ENCODE measurements around the gene WASHC3. TPM values are rescaled to one million over a fixed set of nuclear protein-coding genes. Genes with fewer than 3 reads are reported as not detected.

WASHC3 gene
- total and polyA plus RNA-seq, 2 experiments from 2014 or later, result 6.6 to 24.6 TPM

DNA sequence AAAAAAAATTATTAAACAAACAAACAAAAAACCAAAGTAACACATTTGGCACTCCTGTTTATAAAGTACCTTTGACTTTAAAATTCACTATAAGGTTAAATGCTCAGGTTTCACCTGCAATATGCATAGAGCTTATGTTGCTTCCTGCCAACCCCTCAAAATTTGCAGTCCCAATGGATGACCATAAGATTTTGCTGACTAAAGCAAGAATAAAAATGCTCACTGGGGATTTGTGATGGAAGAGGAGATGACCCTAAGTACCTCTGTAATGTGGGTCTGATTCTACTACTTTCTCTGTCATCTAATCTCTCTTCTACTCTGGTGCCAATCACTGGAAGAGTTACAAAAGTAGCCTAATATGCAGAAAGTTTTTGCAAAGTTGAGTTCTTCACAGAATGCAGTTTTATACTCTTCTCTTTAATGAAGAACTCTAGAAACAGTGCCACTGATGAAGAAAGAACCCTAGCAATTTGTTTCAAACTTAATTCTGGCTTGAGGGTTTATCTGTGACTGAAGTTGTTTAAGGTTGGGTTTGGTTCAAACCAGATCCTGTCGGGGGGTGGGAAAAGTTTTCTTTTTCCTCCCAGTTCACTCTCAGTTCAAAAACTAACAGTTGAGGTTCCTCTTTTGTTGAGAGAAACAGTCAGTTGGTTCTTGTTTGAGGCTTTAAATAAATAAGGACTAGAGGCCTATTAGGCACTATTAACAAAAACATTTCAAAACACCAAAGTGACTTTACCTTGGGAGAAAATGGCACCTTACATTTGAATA lies 10.9 kb downstream of the WASHC3 start:
- TF ChIP-seq JUNB (IDR thresholded peaks at IDR 0.05; ENCODE audit: unreplicated experiment) (no peak), EZH2 (IDR thresholded peaks at IDR 0.05; ENCODE audit: low read depth, unreplicated experiment) (no peak), STAT1 (IDR thresholded peaks at IDR 0.05; ENCODE audit: unreplicated experiment) (no peak), CREB1 (CRISPR knock-in tag; IDR thresholded peaks at IDR 0.05; ENCODE audit: low read depth) (no peak), NANOG (IDR thresholded peaks at IDR 0.05; ENCODE audit: borderline replicate concordance) (no peak), ZNF331 (CRISPR knock-in tag; IDR thresholded peaks at IDR 0.05; ENCODE audit: low read depth) (no peak), ZNF114 (CRISPR knock-in tag; IDR thresholded peaks at IDR 0.05) (no peak), EZH2phosphoT487 (IDR thresholded peaks at IDR 0.05; ENCODE audit: unreplicated experiment) (no peak), POLR2AphosphoS5 (IDR thresholded peaks at IDR 0.05; ENCODE audit: low read depth) (no peak)
- TF ChIP-seq, protein P1, sequence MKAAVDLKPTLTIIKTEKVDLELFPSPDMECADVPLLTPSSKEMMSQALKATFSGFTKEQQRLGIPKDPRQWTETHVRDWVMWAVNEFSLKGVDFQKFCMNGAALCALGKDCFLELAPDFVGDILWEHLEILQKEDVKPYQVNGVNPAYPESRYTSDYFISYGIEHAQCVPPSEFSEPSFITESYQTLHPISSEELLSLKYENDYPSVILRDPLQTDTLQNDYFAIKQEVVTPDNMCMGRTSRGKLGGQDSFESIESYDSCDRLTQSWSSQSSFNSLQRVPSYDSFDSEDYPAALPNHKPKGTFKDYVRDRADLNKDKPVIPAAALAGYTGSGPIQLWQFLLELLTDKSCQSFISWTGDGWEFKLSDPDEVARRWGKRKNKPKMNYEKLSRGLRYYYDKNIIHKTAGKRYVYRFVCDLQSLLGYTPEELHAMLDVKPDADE (IDR thresholded peaks at IDR 0.05), result no peak
- TF ChIP-seq, protein P2, sequence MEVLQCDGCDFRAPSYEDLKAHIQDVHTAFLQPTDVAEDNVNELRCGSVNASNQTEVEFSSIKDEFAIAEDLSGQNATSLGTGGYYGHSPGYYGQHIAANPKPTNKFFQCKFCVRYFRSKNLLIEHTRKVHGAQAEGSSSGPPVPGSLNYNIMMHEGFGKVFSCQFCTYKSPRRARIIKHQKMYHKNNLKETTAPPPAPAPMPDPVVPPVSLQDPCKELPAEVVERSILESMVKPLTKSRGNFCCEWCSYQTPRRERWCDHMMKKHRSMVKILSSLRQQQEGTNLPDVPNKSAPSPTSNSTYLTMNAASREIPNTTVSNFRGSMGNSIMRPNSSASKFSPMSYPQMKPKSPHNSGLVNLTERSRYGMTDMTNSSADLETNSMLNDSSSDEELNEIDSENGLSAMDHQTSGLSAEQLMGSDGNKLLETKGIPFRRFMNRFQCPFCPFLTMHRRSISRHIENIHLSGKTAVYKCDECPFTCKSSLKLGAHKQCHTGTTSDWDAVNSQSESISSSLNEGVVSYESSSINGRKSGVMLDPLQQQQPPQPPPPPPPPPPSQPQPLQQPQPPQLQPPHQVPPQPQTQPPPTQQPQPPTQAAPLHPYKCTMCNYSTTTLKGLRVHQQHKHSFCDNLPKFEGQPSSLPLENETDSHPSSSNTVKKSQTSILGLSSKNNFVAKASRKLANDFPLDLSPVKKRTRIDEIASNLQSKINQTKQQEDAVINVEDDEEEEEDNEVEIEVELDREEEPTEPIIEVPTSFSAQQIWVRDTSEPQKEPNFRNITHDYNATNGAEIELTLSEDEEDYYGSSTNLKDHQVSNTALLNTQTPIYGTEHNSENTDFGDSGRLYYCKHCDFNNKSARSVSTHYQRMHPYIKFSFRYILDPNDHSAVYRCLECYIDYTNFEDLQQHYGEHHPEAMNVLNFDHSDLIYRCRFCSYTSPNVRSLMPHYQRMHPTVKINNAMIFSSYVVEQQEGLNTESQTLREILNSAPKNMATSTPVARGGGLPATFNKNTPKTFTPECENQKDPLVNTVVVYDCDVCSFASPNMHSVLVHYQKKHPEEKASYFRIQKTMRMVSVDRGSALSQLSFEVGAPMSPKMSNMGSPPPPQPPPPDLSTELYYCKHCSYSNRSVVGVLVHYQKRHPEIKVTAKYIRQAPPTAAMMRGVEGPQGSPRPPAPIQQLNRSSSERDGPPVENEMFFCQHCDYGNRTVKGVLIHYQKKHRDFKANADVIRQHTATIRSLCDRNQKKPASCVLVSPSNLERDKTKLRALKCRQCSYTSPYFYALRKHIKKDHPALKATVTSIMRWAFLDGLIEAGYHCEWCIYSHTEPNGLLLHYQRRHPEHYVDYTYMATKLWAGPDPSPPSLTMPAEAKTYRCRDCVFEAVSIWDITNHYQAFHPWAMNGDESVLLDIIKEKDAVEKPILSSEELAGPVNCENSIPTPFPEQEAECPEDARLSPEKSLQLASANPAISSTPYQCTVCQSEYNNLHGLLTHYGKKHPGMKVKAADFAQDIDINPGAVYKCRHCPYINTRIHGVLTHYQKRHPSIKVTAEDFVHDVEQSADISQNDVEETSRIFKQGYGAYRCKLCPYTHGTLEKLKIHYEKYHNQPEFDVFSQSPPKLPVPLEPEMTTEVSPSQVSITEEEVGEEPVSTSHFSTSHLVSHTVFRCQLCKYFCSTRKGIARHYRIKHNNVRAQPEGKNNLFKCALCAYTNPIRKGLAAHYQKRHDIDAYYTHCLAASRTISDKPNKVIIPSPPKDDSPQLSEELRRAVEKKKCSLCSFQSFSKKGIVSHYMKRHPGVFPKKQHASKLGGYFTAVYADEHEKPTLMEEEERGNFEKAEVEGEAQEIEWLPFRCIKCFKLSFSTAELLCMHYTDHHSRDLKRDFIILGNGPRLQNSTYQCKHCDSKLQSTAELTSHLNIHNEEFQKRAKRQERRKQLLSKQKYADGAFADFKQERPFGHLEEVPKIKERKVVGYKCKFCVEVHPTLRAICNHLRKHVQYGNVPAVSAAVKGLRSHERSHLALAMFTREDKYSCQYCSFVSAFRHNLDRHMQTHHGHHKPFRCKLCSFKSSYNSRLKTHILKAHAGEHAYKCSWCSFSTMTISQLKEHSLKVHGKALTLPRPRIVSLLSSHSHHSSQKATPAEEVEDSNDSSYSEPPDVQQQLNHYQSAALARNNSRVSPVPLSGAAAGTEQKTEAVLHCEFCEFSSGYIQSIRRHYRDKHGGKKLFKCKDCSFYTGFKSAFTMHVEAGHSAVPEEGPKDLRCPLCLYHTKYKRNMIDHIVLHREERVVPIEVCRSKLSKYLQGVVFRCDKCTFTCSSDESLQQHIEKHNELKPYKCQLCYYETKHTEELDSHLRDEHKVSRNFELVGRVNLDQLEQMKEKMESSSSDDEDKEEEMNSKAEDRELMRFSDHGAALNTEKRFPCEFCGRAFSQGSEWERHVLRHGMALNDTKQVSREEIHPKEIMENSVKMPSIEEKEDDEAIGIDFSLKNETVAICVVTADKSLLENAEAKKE (CRISPR knock-in tag; IDR thresholded peaks at IDR 0.05), result no peak
- TF ChIP-seq, protein P3, sequence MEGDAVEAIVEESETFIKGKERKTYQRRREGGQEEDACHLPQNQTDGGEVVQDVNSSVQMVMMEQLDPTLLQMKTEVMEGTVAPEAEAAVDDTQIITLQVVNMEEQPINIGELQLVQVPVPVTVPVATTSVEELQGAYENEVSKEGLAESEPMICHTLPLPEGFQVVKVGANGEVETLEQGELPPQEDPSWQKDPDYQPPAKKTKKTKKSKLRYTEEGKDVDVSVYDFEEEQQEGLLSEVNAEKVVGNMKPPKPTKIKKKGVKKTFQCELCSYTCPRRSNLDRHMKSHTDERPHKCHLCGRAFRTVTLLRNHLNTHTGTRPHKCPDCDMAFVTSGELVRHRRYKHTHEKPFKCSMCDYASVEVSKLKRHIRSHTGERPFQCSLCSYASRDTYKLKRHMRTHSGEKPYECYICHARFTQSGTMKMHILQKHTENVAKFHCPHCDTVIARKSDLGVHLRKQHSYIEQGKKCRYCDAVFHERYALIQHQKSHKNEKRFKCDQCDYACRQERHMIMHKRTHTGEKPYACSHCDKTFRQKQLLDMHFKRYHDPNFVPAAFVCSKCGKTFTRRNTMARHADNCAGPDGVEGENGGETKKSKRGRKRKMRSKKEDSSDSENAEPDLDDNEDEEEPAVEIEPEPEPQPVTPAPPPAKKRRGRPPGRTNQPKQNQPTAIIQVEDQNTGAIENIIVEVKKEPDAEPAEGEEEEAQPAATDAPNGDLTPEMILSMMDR (conservative IDR thresholded peaks at IDR 0.05; ENCODE audit: low read depth in 2 of 2), result no peak
- TF ChIP-seq, protein P4, sequence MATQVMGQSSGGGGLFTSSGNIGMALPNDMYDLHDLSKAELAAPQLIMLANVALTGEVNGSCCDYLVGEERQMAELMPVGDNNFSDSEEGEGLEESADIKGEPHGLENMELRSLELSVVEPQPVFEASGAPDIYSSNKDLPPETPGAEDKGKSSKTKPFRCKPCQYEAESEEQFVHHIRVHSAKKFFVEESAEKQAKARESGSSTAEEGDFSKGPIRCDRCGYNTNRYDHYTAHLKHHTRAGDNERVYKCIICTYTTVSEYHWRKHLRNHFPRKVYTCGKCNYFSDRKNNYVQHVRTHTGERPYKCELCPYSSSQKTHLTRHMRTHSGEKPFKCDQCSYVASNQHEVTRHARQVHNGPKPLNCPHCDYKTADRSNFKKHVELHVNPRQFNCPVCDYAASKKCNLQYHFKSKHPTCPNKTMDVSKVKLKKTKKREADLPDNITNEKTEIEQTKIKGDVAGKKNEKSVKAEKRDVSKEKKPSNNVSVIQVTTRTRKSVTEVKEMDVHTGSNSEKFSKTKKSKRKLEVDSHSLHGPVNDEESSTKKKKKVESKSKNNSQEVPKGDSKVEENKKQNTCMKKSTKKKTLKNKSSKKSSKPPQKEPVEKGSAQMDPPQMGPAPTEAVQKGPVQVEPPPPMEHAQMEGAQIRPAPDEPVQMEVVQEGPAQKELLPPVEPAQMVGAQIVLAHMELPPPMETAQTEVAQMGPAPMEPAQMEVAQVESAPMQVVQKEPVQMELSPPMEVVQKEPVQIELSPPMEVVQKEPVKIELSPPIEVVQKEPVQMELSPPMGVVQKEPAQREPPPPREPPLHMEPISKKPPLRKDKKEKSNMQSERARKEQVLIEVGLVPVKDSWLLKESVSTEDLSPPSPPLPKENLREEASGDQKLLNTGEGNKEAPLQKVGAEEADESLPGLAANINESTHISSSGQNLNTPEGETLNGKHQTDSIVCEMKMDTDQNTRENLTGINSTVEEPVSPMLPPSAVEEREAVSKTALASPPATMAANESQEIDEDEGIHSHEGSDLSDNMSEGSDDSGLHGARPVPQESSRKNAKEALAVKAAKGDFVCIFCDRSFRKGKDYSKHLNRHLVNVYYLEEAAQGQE (IDR thresholded peaks at IDR 0.05; ENCODE audit: unreplicated experiment), result no peak
- H3K79me2 ChIP-seq (replicated peaks; ENCODE audit: insufficient read depth), result no peaks in the 10 kb centered on the region
- Mint-ChIP-seq H3K36me3 (ENCODE audit: low read depth) (no peaks in the 10 kb centered on the region), H3K9me3 (no peaks in the 10 kb centered on the region), H3K27me3 (ENCODE audit: insufficient read depth, low read depth, poor library complexity) (no peaks in the 10 kb centered on the region), H3K4me3 (no peak overlapping the region), H3K4me1 (no peaks in the 10 kb centered on the region), H3K27ac (peak overlapping the region; percentile 16; the same call in 1 of the 2 replicates)
- no peaks in the 10 kb centered on the region for H3F3A ChIP-seq (replicated peaks; ENCODE audit: low read depth)
- no peaks in the 10 kb centered on the region for H3K9me2 ChIP-seq (ENCODE audit: insufficient read depth)
- H4K20me1 ChIP-seq (replicated peaks; ENCODE audit: insufficient read depth), result no peaks in the 10 kb centered on the region
- H2AFZ ChIP-seq, result no peak overlapping the region
- no peak for ATAC-seq
- no peak overlapping the region for H3K27ac ChIP-seq (ENCODE audit: low read depth)
- H3K4me2 ChIP-seq, result no peak overlapping the region
- no peaks in the 10 kb centered on the region for H3K27me3 ChIP-seq (ENCODE audit: insufficient read depth)
- no peaks in the 10 kb centered on the region for H3K4me1 ChIP-seq (ENCODE audit: insufficient read depth)
- no peaks in the 10 kb centered on the region for H3K36me3 ChIP-seq (ENCODE audit: insufficient read depth)
- H3K4me3 ChIP-seq, result no peak overlapping the region
- DNase-seq (ENCODE audit: low spot score), result no peak
